A549 (cell line): ENCODE results near the gene RMND5B.

Experiments
- CBX2 ChIP-seq: fragments of 200-600 bp; sonication (generic); IDR thresholded peaks from 2 replicates; pipeline ENCODE4 v1.6.1; 2016; ENCODE audit warnings: low read depth, mild to moderate bottlenecking, borderline replicate concordance
- KDM5A ChIP-seq: fragments of 200-600 bp; sonication (generic); IDR thresholded peaks from 2 replicates; pipeline ENCODE4 v1.6.1; 2016; ENCODE audit warnings: antibody characterized with exemption, mild to moderate bottlenecking
- MAFK ChIP-seq: fragments of 450-650 bp; IDR thresholded peaks from 2 replicates; pipeline ENCODE4 v1.6.1; 2014; ENCODE audit not compliant: partially characterized antibody
- MAZ ChIP-seq: fragments of 150-350 bp; IDR thresholded peaks from 2 replicates; pipeline ENCODE4 v1.6.1; 2014; ENCODE audit warnings: antibody characterized with exemption, low read depth, low read length, borderline replicate concordance
- NPAS2 ChIP-seq: fragments of 250-450 bp; sonication (Bioruptor Pico); IDR thresholded peaks from 2 replicates; pipeline ENCODE4 v1.8.0; 2022; ENCODE audit warnings: mild to moderate bottlenecking, moderate library complexity, borderline replicate concordance
- PBX3 ChIP-seq: IDR thresholded peaks from 2 replicates; pipeline ENCODE4 v1.6.1; 2012
- PHF8 ChIP-seq: fragments of 200-600 bp; sonication (generic); IDR thresholded peaks from 2 replicates; pipeline ENCODE4 v1.6.1; 2016; ENCODE audit warnings: low read depth, mild to moderate bottlenecking, antibody characterized with exemption, moderate library complexity, borderline replicate concordance
- POLR2A ChIP-seq: IDR thresholded peaks from 2 replicates; pipeline ENCODE4 v1.6.1; 2012; ENCODE audit warnings: mild to moderate bottlenecking, low read length
- RFX5 ChIP-seq: fragments of 450-650 bp; IDR thresholded peaks from 2 replicates; pipeline ENCODE4 v1.7.1; 2014; ENCODE audit warnings: antibody characterized with exemption, mild to moderate bottlenecking, moderate library complexity
- SREBF2 ChIP-seq: fragments of 450-650 bp; IDR thresholded peaks from 2 replicates; pipeline ENCODE4 v1.6.1; 2014; ENCODE audit warnings: mild to moderate bottlenecking, moderate library complexity
- TF ChIP-seq, protein P1 (sequence below): fragments of >200 bp; sonication (Bioruptor Twin); formaldehyde crosslinking; IDR thresholded peaks from 3 replicates; pipeline ENCODE4 v1.5.1; 2016
- TF ChIP-seq, protein P2 (sequence below): IDR thresholded peaks from 2 replicates; pipeline ENCODE4 v1.6.1; 2012; ENCODE audit warnings: low read depth, borderline replicate concordance
- TF ChIP-seq, protein P3 (sequence below): fragments of 150-350 bp; IDR thresholded peaks from 2 replicates; pipeline ENCODE4 v1.6.1; 2014; ENCODE audit warnings: low read depth, mild to moderate bottlenecking, low read length

GRCh38 chr5:178177569-178177968 lies 46.8 kb downstream of the RMND5B start:
- TF ChIP-seq, protein P1, sequence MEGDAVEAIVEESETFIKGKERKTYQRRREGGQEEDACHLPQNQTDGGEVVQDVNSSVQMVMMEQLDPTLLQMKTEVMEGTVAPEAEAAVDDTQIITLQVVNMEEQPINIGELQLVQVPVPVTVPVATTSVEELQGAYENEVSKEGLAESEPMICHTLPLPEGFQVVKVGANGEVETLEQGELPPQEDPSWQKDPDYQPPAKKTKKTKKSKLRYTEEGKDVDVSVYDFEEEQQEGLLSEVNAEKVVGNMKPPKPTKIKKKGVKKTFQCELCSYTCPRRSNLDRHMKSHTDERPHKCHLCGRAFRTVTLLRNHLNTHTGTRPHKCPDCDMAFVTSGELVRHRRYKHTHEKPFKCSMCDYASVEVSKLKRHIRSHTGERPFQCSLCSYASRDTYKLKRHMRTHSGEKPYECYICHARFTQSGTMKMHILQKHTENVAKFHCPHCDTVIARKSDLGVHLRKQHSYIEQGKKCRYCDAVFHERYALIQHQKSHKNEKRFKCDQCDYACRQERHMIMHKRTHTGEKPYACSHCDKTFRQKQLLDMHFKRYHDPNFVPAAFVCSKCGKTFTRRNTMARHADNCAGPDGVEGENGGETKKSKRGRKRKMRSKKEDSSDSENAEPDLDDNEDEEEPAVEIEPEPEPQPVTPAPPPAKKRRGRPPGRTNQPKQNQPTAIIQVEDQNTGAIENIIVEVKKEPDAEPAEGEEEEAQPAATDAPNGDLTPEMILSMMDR: no peak
- TF ChIP-seq CBX2 (no peak), RFX5 (no peak), SREBF2 (no peak), POLR2A (no peak), KDM5A (no peak), MAZ (no peak), NPAS2 (CRISPR knock-in tag) (no peak), PHF8 (no peak), MAFK (no peak), PBX3 (no peak)
- TF ChIP-seq, protein P2, sequence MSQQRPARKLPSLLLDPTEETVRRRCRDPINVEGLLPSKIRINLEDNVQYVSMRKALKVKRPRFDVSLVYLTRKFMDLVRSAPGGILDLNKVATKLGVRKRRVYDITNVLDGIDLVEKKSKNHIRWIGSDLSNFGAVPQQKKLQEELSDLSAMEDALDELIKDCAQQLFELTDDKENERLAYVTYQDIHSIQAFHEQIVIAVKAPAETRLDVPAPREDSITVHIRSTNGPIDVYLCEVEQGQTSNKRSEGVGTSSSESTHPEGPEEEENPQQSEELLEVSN: no peak
- TF ChIP-seq, protein P3, sequence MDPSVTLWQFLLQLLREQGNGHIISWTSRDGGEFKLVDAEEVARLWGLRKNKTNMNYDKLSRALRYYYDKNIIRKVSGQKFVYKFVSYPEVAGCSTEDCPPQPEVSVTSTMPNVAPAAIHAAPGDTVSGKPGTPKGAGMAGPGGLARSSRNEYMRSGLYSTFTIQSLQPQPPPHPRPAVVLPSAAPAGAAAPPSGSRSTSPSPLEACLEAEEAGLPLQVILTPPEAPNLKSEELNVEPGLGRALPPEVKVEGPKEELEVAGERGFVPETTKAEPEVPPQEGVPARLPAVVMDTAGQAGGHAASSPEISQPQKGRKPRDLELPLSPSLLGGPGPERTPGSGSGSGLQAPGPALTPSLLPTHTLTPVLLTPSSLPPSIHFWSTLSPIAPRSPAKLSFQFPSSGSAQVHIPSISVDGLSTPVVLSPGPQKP: no peak
